ENCODE data around the gene EXPH5.

The EXPH5 gene

GRCh38 chr11:108559904-108560303 lies 33.7 kb downstream of the EXPH5 start:
- no peak for DNase-seq

GRCh38 chr11:108559340-108559739 lies 34.2 kb downstream of the EXPH5 start:
- DNase-seq: no peak

- no peak for DNase-seq
Measured at GRCh38 chr11:108558222-108558621, 35.3 kb downstream of the EXPH5 start.

DNA sequence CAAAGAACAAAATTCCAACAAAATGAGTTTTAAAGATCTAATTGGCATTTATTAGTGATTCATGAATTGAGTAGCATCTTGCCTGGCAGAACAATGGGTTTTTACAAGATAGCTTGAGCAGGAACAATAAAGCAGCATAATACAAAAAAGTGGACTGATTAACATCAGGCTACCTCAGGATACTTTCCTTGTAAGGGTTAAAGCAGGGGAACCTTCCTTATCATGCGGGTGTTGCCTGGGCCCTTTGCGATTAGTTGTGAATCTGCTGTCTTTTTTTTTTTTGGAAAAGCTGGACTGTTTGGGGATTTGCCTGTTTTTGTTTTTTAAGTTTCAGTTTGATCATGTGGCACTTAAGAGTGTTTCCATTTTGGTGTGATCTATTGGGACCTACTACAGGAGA lies 37.5 kb downstream of the EXPH5 start:
- DNase-seq: no peak

DNA sequence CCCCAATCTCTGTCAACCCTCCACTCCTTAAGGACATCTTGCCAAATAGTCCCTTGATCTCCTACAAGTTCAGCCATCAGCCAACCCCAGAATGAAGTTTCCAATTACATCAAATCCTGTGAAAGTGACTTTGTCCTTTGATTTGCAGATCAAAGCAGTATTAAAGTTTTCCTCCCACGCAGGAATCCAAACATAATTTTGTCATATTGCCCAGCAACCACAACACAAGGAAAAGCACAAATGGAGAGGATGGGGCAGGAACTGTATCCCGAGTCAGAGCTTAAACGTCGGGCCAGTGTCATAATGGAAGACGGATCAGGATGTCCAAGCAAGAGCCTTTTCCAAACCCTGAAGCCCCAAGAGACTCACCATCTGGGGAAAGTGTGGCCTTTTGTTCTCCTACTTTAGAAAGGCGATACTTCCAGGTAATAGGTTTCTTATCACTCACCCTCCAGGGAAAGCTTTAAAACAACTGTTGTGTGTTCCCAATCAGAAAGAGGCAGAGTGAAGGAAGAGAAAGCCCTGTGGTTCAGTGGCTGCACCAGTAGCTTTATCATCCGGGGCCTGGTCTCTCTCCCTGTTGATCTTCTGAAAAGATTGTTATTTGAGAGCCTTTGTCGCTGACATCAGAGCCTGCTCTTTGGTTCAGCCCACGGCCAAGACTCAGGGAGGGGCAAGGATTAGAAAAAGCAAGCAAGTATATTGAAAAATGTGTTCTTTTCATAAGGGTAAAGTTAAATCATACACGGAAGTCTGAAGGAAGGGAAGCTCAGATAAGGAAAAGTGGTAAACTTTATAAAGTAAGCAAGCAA lies 41.7 kb downstream of the EXPH5 start:
- no peak for DNase-seq

GRCh38 chr11:108549319-108549885 lies 44.2 kb downstream of the EXPH5 start:
- DNase-seq: no peak

GRCh38 chr11:108545909-108546501 lies 47.6 kb downstream of the EXPH5 start:
- no peak for DNase-seq

GRCh38 chr11:108543316-108543964 lies 50.1 kb downstream of the EXPH5 start:
- no peak for DNase-seq

DNA sequence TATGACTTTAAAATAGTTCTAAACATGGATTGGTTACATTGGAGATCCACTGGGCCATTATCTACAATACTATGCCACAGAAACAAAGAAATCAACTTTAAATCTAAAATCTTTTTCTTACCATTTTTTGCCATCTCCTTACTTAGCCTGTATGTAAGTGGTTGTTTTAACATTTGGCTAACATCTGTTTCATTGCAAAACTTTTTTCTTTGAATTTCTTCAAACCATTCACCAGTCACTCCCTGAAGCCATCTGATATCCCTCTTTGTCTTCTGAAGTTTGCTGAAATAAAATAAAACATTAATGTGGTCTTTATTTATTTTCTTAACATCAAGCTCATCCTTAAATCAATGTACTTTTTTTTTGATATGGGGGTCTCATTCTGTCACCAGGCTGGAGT lies 52.0 kb downstream of the EXPH5 start:
- DNase-seq: no peak

- DNase-seq: no peak
Measured at GRCh38 chr11:108538502-108538901, 55.1 kb downstream of the EXPH5 start.

DNA sequence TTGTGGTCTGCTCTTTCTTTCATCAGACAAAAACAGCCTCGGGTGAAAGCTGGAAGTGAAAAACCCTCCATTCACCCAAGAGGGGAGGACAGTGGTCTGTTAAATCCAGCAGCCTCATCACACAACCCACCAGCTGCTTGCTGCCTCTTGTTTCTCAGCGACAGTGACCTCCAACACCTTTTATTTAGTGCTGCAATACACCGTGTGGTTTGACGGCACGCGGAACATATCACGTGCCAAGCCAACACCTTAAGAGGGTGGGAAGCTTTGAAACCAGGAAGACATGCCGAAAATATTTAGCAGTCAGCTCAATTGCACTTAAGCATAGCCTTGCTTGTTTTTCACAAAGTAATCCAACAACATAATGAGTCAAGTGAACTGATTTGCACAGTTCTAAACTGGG lies 55.5 kb downstream of the EXPH5 start:
- no peak for DNase-seq

GRCh38 chr11:108536783-108537182 lies 56.8 kb downstream of the EXPH5 start:
- DNase-seq: no peak

DNA sequence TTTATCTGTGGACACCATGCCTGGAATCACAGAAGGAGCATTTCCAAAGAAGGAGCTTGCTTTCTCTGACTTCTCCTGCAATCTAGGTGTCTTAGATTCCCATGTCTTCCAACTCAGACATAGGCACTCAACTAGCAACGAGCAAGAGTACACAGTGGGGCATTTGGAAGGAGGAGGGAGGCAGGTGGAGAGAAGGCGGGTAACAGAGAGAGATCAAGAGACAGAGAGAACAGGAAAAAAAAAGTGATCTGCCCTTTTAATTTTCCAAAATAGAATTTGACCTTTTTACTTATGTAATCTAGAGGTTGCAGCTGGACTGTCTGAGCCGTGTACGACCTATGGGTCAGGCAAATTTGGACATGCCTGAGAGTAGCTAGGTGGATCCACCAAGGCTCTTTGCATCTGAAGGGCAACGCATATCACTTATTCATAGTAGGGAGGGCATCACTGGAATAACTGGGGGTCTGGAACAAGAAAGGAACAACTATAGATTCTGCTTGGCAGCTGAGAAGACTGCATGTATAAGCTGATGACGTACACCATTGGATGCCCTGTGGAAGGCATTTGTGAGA lies 58.1 kb downstream of the EXPH5 start:
- no peak for DNase-seq

- DNase-seq: no peak
Measured at GRCh38 chr11:108534274-108534882, 59.2 kb downstream of the EXPH5 start.

DNA sequence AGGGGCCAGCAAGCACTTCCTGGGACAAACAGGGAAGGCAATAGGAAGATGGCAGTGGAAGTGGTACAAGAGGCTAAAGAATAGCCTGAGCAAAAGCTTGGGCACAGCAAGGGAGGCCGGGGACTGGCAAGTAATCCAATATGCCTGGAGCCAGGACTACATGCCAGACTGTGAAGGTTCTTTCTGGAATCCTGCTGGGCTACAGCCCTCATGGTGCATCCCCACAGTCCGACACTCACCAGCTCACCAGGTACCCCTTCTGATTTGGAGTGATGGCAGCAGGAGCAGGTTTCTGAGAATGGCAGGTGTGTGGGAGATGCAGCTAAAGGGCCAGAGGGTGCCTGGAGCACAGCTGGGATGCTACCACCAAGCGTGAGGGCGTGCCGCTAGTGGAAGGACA lies 63.1 kb downstream of the EXPH5 start:
- DNase-seq: no peak

DNA sequence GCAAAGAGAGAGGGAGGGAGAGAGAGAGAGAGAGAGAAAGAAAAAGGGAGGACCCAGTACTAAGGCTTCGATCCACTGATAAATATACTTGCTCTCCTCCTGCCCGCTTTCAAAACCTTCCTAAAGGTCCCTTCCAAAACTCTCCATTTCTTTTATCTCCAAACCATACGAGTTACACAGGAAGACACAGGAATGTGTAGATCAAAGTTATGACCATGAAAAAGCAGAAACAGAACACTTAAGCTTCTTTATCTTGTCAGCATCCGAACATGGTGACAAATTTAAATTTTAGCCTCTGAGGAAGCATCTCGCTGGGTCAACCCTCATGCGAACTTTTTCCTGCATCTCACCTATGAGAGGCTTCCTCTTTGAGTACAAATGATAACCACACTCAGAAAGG lies 66.2 kb downstream of the EXPH5 start:
- no peak for DNase-seq

GRCh38 chr11:108525161-108525560 lies 68.4 kb downstream of the EXPH5 start:
- DNase-seq: no peak

GRCh38 chr11:108524422-108524821 lies 69.1 kb downstream of the EXPH5 start:
- DNase-seq: no peak

- DNase-seq: no peak
Measured at GRCh38 chr11:108522318-108522717, 71.2 kb downstream of the EXPH5 start.

DNA sequence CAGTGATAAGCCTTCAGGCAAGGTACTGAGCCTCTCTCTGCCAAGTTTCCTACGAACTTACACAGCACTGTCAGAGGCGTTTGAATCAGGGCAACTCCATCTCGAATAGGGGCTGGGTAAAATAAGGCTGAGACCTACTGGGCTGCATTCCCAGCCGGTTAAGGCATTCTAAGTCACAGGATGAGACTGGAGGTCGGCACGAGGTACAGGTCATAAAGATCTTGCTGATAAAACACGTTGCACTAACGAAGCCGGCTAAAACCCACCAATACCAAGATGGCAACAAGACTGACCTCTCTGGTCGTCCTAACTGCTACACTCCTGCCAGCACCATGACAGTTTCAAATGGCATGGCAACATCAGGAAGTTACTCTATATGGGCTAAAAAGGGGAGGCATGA lies 75.0 kb downstream of the EXPH5 start:
- DNase-seq: no peak

GRCh38 chr11:108516125-108516524 lies 77.4 kb downstream of the EXPH5 start:
- no peak for DNase-seq

DNA sequence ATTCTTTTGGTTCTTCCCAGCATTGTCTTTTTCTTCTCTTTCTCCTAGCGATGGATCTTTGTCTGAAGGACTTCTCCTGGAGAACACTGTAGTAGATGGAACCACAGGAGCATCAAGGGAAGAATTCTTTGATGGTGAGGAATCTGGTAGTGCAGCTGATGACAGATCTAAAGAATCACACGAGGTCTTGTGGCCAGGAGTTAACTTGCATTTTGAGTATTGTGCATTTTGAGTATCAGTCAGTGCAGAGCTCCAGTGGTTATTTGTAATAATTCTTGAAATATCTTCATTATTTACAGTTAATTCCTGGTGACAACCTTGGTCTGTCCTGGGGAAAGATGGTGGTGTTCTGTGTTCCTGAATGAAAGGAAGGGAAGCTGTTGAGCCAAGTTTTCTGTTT lies 80.9 kb downstream of the EXPH5 start:
- no peak for DNase-seq

DNA sequence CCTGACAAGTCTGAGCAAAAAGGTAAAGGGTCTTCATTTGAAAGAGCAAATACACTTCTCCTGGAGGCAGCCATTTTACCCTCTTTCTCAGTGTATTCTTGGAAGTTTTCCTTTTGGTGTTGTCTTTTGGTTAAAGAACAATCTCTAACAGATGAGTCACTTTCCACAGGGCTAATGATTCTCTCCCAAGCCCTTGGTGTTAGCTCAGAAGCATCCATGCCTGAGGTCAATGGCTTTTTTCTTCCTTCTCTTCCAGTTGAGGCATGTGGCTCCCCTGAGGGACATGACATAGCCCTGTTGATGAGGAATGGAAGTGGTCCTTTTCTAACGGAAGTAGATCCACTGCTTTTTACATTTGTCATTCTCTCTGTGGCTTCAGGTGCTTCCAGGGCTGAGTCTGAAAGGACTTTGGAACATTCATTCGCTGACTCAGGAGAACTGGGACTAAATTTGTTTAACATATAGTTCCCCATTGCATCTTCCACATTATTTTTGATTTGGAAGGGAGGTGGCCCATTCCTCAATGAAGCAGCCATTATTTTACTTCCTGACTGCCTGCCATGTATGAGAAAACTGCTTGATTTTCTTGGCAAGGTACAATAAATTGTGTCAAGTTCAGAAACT lies 81.6 kb downstream of the EXPH5 start:
- DNase-seq: no peak

Data from suppressor macrophage treated with lipopolysaccharide for 4 hours (primary cell).